Fibroblast of peridontal ligament (primary cell): ENCODE measurements around the gene CBX1.
A peak's percentile ranks its signal among the peaks of the same experiment; 100 is the strongest.

ENCODE experiments used
- DNase-seq: peaks from one replicate; pipeline ENCODE4 v3.0.0-alpha.2; 2010; ENCODE audit errors: extremely low read depth

The CBX1 gene

DNA sequence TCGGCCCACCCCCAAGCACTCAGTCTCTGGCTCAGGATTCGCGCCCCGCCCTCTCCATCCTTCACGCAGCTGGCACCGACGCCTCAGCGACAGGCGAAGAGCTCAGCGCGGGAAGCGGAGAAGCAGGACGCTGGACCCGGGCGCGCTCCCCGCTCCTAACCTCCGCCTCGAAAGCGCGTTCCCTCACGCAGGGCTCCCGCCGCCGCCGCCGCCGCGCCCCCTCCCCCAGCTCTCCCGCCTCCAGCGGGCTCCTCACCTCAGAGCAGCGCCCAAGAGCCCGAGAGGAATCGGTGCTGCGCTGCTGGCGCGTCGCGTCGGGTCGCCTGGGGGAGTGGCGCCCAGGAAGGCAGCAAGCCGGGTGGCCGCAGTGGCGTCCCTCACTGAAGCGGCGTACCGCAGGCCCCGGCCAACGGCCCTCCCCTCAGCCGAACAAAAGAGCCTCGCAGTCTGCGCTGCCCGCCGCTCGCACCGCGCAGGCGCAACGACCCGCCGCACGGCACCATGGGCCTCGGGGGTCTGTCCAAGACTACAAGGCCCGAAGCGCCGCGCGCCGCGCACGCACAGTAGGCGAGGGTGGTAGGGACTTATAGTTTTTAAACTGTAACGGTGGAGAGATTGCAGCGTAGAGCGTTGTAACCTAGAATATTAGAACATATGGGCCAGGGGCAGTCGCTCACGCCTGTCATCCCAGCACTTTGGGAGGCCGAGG is at the start of gene CBX1:
TSS of gene CBX1 (minus strand) at position 467 of the 709 bp plus-strand sequence. CDS start 24,474 bp downstream, outside the sequence.
- peak; percentile 92 for DNase-seq

DNA sequence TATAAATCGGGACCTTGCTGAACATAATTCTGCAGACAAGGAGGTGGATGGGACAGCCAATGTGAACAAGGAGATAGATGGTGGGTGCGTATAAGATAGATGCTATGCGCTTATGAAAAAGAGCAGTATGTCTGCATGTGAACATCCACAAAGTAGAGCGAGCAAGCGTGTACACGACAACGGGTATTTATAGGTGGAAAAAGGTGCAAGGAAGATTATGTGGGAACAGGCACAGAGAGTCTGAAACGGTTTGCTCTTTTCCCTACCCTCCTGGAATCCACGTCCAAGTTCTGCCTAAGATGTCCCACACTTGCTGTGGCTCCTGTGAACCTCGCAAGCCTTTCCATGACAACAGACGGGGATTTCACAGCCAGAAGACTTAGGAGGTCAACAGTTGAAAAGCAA is 49.3 kb upstream of the CBX1 start:
- no peak for DNase-seq

DNA sequence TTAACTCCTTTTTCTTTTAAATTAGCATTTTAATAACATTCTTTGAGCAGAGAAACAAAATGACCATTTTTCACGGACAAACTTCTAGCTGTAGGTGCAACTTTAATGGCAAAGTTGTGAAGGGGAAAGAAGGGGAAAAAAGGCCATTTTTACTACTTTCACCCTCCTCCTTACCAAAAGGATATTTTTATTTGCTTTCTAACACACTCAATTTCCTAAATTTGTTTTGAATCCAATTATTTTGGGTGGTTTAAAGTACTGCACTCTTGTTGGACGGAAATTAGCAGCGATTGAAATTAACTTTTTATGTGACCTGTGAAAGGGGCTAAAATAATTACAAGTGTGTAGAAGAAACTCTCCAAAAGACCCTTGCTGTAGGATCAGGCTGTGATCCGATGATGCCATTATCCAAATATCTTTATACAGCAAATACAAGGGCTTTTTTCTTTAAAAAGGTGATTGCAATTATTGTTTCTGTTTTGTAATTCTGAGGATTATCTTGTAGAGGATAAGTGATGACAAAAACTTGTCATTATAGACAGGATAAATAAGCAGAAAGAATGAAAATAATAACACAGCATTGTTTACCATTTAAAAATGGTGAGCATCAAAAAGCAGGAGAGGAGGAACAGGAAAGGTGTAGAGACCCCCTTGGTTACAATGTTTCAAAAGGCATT is 48.6 kb upstream of the CBX1 start:
- DNase-seq: no peak

DNA sequence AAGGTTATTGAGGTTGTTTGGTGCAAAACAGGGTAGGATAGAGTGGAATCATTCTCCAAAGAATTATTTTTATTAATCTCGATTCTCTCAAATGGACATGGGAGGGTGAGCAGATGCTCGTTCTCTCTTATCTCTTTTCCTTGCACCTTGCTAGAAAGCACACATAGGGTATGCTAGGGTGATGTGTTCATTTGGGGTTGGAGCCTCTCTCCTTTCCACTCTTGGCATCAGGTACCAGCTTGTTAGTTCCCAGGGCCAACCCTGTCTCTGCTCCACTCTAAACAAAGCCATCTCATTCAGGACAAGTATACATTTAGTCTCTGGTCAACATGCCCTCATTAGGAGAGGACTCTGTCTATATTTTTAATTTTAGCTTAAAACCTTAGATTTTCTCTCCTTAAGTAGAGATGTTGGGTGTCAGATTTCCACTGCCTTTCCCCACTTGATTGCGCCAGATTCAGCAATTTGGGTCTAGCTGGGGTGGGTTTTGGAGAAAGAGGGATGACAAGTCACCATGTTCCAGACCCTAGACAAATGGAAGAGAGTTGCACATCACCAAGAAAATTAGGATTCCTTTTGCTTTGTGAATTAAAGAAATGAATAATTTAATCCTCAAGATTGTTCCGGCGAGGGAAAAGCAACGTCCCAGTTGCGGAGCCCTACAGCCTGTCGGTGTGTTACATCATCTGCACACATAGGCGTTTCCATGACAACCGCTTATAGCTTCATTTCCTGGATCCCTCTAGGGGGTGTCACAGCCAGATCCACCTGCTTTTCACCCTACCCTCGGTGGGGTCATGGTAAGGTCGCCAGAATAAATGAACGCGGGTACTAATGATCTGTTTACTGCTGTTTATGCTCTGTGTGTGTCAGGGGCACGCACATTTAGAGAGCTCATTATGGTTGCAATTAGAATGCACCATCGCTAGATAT is 47.8 kb upstream of the CBX1 start:
- no peak for DNase-seq

DNA sequence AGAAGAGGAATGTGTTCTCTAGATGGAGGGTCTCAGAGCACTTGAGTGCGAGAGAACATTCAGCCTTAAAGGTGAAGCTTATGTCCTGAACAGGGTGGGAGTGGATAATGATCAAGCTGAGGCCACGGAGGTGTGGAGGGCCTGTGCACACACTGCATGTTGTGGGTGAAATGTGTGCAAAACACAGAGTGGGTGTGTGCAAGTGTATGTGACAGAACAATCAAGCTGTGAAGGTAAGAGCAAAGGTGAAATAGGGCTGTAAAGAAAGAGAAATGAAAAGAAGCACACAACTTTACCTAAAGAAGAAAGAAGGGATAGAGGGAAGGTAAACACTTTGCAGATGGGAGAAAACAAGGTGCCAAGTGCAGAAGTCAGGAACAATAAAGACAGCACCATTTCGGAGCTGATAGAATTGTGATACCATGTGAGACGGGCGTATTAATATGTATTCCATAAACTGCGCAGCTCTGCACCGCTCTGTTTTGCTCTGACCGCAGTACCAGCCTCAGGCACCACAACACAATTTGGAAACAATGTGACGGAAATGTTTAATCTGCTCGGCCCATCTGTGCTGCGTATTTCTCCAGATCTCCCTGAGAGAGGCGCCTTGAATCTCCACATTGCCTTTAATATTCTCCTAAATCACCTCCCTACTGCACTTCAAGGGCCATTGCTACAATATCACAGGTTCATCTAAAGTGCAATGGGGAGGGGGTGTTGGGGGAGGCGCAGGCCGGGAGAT is 46.9 kb upstream of the CBX1 start:
- DNase-seq: no peak

DNA sequence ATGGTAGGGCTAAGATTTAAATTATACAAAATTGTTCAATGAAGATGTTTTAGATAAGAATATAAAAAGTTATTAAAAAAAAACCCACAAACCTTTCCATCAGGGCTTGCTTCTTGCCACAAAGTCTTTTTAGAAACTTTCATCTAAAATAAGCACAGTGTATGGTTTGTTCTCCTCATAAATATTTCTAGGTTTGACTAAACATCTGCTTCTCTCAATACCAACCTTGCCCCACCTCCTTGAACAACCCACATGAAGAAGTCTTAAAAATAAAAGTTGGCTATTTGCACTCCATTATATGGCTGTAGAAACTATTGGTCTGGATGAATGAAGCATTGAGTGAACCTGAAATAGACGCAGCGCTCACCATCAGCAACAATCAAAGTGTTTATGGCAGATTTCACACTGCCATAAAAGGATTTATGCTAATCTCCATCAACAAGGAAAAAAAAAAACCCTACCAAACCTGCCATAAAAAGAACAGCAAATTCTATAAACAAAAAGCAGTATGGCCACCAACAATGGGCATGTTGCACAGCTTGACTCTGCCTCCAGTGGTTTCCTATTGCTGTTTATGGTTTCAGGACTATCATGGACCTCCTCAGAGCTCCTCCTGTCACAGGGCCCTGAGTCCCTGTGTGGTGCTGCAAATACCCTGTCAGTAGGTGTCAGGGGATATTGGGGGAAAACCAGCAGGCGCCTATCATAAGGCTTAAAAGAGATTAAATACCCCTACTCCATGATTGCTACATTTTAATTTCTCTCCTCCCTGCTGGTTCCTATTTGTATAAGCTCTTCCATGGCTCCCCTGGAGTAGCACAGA is 43.9 kb upstream of the CBX1 start:
- DNase-seq: no peak

DNA sequence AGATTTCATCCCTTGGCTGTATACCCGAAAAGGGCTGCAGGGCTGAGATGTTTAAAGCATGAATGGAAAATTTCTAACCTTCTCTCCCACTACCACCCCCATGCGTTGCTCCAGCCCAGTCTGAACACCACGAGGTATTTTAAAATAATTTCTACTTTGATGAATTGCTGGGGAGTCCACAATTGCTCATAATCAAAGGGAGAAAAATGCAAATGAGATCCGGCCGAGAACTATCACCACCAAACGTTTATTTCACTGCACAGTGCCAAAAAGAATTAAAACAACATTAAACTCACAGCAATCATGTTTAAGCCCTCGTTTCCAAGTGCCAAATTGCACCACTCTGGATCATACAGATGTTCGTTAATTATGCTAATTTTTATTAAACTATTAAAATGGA is 43.0 kb upstream of the CBX1 start:
- DNase-seq: no peak

DNA sequence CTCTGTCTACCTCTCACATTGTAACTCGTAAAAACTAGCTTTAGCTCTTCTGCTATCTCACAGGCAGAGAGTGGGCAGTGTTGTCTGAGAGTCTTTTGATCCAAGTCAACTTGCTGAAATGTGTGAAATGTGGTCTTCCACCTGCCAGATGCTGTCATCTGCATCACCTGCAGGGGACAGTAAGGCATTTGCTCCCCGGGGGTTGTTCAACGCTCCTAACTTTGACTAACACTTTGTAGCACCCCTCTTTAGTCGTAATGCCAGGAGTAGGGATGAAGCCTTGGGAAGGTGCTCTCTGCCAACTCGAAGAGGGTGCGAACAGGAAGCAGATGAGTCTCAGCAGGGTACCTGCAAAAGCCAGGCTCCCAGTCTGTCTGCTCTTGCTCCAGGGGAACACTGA is 42.4 kb upstream of the CBX1 start:
- DNase-seq: no peak

DNA sequence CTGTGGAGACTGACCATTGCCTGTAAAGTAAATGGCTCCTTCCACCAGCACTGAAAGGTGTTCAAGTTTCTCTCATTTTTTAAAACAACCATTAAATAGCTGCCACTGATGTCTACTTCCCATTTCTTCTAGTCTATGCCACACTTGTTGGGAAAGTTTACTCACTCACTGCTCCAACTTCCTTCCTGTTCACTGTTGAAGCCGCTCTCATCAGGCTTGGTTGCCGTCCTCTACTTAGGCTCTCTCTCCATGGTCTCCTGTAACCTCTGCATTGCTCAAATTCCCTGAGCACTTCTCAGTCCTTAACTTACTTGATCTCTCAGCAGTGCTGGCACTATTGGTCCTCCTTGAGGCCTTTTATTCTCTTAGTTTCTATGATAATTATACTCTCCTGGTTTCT is 38.7 kb upstream of the CBX1 start:
- DNase-seq: no peak

DNA sequence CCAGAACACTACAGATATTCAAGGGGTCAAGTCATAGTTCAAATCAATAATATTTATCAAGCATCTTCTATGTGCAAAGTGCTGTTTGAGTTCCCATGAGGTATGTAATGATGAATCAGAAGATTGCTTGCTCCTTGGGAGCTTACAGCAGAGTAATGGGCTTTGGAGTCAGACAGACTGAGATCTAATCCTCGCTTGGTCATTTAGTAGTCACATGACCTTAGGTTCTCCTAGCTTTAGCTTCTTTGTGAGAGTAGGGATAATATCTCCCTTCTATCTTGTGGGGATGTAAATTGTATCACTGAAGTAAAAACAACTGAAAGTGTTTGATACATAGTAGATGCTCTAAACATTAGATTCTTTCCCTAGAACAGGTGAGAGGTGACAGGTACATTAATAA is 36.4 kb upstream of the CBX1 start:
- no peak for DNase-seq

DNA sequence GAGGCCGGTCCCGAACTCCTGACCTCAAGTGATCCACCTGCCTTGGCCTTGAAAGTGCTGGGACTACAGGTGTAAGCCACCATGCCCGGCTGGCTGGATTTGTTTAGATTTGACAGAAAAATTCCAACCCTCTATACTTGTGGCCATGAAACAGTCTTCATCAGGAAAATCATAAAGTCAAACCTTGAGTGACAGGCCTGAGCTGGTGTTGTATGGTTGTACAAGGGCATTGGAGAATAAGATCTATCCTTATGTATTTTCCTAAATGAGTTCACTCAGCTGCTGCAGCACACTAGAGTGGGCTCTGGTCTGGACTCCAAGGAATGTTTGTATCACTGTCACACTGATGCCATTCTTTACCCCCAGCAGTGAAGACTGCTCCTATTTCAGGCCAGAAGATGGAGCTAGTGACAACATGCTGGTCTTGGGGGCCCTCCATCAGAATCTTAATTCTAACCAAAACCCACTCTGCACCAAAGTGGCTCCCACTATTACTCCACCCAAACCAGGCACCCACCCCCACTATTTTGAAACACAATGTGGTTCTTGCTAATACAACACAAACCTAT is 33.7 kb upstream of the CBX1 start:
- no peak for DNase-seq

DNA sequence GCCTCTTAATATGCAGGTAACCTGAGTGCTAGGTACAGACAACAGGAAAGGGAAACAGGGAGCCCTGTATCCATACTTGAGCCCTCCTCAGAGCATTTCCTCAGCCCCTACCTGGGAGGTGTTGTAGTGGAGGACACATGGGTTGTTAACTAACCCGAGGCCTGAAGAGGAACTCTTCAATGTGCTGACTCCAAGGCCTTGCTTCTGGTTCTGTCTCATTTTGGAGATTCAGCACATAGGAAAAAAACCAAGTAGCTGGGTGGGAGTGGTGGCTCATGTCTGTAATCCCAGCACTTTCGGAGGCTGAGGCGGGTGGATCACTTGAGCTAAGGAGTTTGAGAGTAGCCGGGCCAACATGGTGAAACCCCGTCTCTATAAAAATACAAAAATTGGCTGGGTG is 31.1 kb upstream of the CBX1 start:
- DNase-seq: no peak

DNA sequence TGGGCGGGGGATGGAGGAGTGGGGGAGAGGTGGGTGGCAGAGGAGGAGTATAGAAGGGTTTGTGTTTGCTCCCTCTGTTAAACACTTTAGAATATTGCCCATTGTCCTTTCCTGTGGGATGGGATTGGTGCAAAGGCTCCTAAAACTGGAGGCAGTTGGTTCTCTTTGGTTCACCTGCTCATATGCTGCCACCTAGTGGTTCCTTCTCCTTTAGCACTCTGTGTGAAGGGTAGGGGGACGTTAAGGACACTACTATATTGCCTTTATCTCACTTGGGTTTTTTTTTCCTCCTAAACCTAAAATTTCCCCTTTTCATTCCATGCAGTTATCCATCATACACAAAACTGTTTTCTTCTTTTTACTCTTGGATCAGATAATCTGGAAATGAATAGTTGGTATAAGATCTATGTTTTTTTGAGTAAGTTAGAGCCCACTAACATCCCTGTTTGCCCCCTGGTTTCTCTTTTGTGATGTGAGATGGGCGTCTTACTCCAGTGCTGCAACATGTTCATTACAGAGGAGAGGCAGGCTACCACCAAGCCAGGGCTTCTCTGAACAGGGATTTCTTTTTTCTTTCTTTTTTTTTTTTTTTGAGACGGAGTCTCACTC is 30.0 kb upstream of the CBX1 start:
- DNase-seq: peak; percentile 78

DNA sequence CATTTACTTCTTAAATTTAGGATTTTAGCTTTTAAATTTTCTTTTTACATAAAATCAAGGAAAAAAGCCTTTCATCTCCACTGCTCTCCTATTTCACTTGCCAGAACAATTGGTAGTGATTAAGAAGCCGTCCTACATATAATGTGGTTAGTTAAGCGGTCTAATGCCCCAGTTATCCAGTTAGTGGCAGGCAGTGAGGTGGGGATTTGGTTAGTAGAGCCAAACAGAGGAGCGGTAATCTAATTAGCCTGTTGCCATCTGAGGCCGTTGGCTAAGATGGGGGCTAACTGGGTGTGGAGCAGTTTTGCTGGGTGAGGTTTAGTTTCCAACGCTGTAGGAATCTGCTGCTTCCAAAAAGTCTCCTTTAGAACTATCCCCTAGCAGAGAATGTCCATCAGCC is 28.7 kb upstream of the CBX1 start:
- no peak for DNase-seq

DNA sequence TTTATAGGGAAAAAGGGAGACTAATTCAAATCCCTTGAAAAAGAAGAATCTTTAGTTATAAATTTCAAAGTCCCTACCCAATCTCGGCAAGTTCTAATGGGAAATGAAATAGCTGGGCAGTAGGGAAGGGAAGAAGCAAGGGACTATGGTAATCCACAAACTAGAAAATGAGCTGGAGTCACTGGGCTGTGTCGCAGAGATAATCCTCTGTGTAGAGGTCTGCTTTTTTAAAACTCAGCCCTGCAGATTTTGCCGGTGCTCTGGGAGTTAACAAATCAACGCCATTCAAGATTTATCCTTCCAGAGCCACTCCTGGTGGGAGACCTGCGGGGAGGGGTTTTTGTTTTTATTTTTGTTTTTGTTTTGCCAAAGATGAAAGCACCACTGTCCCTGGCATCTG is 27.1 kb upstream of the CBX1 start:
- DNase-seq: no peak

DNA sequence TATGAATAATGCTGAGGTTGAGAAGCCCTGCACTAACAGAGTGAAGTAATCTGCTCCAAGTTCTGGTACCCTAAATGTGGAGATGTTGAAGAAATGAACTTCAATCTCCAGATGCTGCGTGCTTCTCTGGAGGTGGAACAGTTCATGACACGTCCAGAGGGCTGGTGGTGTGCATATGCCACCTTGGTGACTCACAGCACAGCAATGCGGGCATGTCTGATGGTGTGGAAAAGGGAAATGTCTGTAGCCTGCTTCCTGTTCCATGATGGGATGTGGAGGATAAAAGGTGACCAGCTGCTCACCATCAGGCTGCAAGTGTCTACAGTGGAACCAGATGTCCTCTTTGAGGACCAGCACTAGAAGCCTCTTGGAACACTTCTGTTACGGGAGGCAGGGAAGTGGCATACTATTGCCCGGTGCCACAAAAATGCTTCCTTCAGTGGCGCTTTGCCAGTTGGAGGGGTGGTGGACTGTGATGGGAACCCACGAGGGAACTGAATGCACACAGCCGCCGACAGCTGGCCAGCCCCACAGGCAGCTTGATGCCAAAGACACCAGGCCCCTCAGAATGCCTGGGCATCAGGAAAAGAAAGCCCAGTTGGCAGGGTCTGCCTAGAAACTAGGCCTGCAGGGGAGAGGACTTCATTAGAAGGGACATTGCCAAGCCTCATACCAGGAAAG is 26.2 kb upstream of the CBX1 start:
- DNase-seq: no peak

DNA sequence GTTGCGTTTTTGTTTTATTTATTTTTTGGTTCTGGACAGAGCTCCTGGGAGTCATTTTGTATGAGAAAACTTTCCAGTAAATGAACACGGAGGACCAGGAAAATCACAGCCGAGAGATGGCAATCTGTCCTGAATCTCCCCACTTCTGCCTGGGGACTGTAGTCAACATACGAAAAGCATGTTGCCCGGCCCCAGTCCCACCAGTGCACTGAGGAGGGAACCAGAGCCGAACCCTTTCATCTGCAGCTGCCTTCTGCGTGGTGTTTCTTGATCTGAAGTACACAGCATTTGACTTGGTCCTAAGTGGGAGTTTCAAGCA is 25.2 kb upstream of the CBX1 start:
- peak; percentile 22 for DNase-seq

DNA sequence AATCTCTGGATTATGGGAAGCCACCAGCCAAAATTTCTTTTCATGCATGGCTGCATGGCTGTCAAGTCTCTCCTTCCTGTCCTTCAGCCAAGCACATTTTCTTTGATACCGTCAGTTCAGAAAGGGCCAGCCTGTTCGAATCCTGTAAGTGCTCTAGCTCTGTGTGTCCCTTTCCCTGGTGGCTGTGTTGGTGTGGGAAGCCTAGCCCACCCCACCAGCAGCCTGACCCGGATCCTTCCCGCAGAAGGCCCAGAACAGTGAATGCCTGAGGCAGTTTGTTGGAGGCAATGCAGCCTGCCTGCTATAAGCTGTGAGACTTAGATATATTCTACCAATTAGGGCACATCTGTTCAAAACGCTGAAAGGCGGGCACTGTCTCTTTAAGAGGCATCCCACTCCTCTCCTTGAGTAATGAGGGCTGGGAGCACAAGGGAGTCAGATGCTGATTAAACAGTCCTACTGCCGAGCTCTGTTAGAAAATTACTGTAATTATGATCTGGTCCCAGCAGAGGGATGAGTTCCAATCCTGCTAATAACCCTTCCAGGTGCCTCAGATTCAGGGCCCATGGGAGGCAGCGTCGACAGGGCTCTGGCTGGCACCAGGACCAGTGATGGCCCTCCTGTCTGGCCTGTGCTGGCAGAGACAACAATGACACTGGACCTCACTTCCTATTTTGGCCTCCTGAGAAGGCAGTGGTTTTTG is 24.7 kb upstream of the CBX1 start:
- no peak for DNase-seq

DNA sequence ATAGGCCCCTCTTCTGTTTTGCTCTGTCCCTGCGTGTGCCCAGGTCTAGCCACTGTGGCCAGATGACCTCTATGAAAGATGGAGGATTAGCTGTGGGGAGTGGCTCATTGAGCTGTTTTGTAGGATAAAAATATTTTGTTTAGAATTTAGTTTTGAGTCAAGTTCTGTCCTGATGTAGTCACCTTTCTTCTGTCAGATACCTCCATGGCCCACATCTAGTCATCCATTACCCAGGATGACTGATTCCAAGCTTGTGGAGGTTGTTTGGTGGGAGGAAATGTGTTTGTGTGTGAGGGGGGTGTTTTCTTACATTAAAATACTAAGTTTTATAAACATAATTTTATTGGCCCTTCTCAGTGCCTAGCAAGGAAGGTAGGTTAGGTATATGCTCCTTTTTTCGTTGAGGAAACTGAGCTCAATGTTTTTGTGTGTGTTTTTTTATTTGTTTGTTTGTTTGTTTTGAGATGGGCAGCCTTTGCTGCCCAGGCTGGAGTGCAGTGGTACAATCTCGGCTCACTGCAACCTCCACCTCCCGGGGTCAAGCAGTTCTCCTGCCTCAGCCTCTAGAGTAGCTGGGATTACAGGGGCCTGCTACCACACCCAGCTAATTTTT is 22.6 kb upstream of the CBX1 start:
- DNase-seq: no peak
